ENCODE data around the gene LDHAL6B. TPM values are rescaled to one million over a fixed set of nuclear protein-coding genes. Genes with fewer than 3 reads are reported as not detected.

The LDHAL6B gene
- not detected in 2 replicates for total RNA-seq

DNA sequence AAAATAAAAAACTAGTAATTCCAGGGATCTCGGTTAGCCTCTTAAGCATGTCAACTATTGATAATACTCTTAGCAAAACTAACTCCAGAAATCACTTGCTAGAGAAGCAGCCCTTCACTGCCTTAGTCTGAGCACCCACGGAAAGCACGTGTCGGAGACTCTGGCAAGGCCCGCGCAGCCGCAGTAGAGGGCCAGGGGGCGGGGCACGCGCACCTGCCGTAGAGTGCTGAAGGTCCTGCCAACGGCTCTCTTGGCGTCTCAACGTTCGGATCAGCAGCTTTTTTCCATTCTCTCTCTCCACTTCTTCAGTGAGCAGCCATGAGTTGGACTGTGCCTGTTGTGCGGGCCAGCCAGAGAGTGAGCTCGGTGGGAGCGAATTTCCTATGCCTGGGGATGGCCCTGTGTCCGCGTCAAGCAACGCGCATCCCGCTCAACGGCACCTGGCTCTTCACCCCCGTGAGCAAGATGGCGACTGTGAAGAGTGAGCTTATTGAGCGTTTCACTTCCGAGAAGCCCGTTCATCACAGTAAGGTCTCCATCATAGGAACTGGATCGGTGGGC lies at the start of gene LDHAL6B:
Gene LDHAL6B (plus strand): TSS at position 221 of the 561 bp plus-strand sequence. CDS start 98 bp downstream, at position 319.

Other genes starting within 250 kb of the LDHAL6B start
- 4.5 and 5.2 TPM in 2 replicates for gene RNF111, start 219.2 kb upstream of the LDHAL6B start, total RNA-seq
- gene CCNB2, start 101.7 kb upstream of the LDHAL6B start, total RNA-seq = 141 and 156 TPM in 2 replicates
- 36.6 and 51.6 TPM in 2 replicates for gene MYO1E, start 166.0 kb downstream of the LDHAL6B start, total RNA-seq
- gene FAM81A, start 231.3 kb downstream of the LDHAL6B start, total RNA-seq = 0.50 and 0.59 TPM in 2 replicates

All from bronchus fibroblast of lung (primary cell).